NT2/D1 (cell line): ENCODE measurements around the gene RIOK3.
"Not testable (repeated sequence)": the region's sequence is repeated elsewhere in the genome, so short reads cannot be mapped to it uniquely, and the experiment has no call there.

Experiments
- DNase-seq: peaks from one replicate; pipeline ENCODE4 v3.0.0-alpha.2; 2011; ENCODE audit warnings: low read depth, low spot score
- H3K27me3 ChIP-seq: 2 replicates; pipeline ENCODE4 v1.6.0; 2011; ENCODE audit warnings: mild to moderate bottlenecking; ENCODE audit not compliant: insufficient read length, insufficient read depth
- H3K36me3 ChIP-seq: 2 replicates; pipeline ENCODE4 v1.6.1; 2011; ENCODE audit warnings: mild to moderate bottlenecking, low read length, mixed read lengths; ENCODE audit not compliant: insufficient read depth, insufficient read length
- H3K4me1 ChIP-seq: 2 replicates; pipeline ENCODE4 v1.5.1; 2011; ENCODE audit not compliant: insufficient read depth, insufficient read length
- H3K4me3 ChIP-seq: 2 replicates; pipeline ENCODE4 v1.5.1; 2011; ENCODE audit warnings: low read depth; ENCODE audit not compliant: insufficient read length
- H3K9ac ChIP-seq: 2 replicates; pipeline ENCODE4 v1.6.0; 2011; ENCODE audit warnings: low read depth; ENCODE audit not compliant: insufficient read length
- H3K9me3 ChIP-seq: 2 replicates; pipeline ENCODE4 v1.5.1; 2011; ENCODE audit warnings: mild to moderate bottlenecking, low read length; ENCODE audit not compliant: insufficient read depth
- SUZ12 ChIP-seq: IDR thresholded peaks from 2 replicates; pipeline ENCODE4 v1.6.1; 2011; ENCODE audit not compliant: insufficient read length, insufficient read depth; ENCODE audit errors: extremely low read depth
- YY1 ChIP-seq: IDR thresholded peaks from 2 replicates; pipeline ENCODE4 v1.6.1; 2011; ENCODE audit not compliant: insufficient read length, insufficient read depth
- ZNF274 ChIP-seq: IDR thresholded peaks from 2 replicates; pipeline ENCODE4 v1.6.1; 2011; ENCODE audit warnings: mild to moderate bottlenecking, low read depth, low read length

Gene RIOK3

GRCh38 chr18:23487738-23488570 lies 34.9 kb downstream of the RIOK3 start:
- Histone ChIP-seq H3K9ac (no peak overlapping the region), H3K27me3 (no peaks in the 10 kb centered on the region), H3K4me1 (peaks cover 2% of the 10 kb centered on the region), H3K36me3 (peaks cover 3% of the 10 kb centered on the region), H3K9me3 (no peaks in the 10 kb centered on the region), H3K4me3 (no peak overlapping the region)
- DNase-seq, result no peak
- TF ChIP-seq YY1, result no peak
- no peak for TF ChIP-seq SUZ12
- TF ChIP-seq ZNF274, result no peak

- not testable (repeated sequence) for H3K4me3 ChIP-seq, H3K9ac ChIP-seq, H3K9me3 ChIP-seq, DNase-seq, H3K27me3 ChIP-seq, H3K4me1 ChIP-seq, H3K36me3 ChIP-seq
Measured at GRCh38 chr18:23489586-23489985, 36.5 kb downstream of the RIOK3 start.

GRCh38 chr18:23493654-23494053 lies 40.6 kb downstream of the RIOK3 start:
- H3K4me1 ChIP-seq, result no peaks in the 10 kb centered on the region
- no peak for DNase-seq
- H3K27me3 ChIP-seq, result no peaks in the 10 kb centered on the region
- no peak for TF ChIP-seq YY1
- TF ChIP-seq SUZ12, result no peak
- TF ChIP-seq ZNF274, result no peak
- H3K9me3 ChIP-seq, result no peaks in the 10 kb centered on the region
- H3K4me3 ChIP-seq, result no peak overlapping the region
- no peaks in the 10 kb centered on the region for H3K36me3 ChIP-seq
- H3K9ac ChIP-seq, result no peak overlapping the region

- H3K4me3 ChIP-seq, result no peak overlapping the region
- H3K27me3 ChIP-seq, result no peaks in the 10 kb centered on the region
- no peak for DNase-seq
- H3K36me3 ChIP-seq, result no peaks in the 10 kb centered on the region
- TF ChIP-seq ZNF274 (no peak), YY1 (no peak), SUZ12 (no peak)
- H3K4me1 ChIP-seq, result no peaks in the 10 kb centered on the region
- H3K9ac ChIP-seq, result no peak overlapping the region
- H3K9me3 ChIP-seq, result no peaks in the 10 kb centered on the region
Measured at GRCh38 chr18:23494992-23495391, 41.9 kb downstream of the RIOK3 start.

GRCh38 chr18:23495723-23496440 lies 42.8 kb downstream of the RIOK3 start:
- H3K9me3 ChIP-seq, result no peaks in the 10 kb centered on the region
- peaks cover under 1% of the 10 kb centered on the region for H3K27me3 ChIP-seq
- H3K9ac ChIP-seq, result no peak overlapping the region
- DNase-seq, result no peak
- no peaks in the 10 kb centered on the region for H3K4me1 ChIP-seq
- no peaks in the 10 kb centered on the region for H3K36me3 ChIP-seq
- H3K4me3 ChIP-seq, result no peak overlapping the region
- TF ChIP-seq SUZ12 (no peak), ZNF274 (no peak), YY1 (no peak)

GRCh38 chr18:23498117-23498516 lies 45.0 kb downstream of the RIOK3 start:
- TF ChIP-seq SUZ12 (no peak), YY1 (no peak), ZNF274 (no peak)
- no peak overlapping the region for H3K9ac ChIP-seq
- DNase-seq, result no peak

DNA sequence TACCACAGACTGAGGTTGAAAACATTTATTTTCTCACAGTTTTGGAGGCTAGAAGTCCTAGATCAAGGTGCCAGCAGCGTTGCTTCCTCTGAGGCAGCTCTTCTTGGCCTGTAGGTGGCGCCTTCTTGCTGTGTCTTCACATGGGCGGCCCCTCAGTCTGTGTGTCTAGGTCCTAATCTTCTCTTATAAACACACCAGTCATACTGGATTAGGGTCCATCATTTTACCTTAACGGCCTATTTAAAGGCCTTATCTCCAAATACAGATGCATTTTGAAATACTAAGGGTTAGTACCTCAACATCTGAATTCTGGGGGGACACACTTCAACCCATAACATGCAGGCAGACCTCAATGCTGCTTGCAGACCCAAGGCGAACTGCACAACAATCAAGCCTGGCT lies 45.8 kb downstream of the RIOK3 start:
- no peaks in the 10 kb centered on the region for H3K9me3 ChIP-seq
- H3K4me1 ChIP-seq, result peaks cover 2% of the 10 kb centered on the region
- H3K27me3 ChIP-seq, result peaks cover 19% of the 10 kb centered on the region
- H3K9ac ChIP-seq, result no peak overlapping the region
- TF ChIP-seq SUZ12, result no peak
- no peaks in the 10 kb centered on the region for H3K36me3 ChIP-seq
- no peak overlapping the region for H3K4me3 ChIP-seq
- peak; percentile 48 for DNase-seq

More at GRCh38 chr18:23498117-23498516, 45.0 kb downstream of the RIOK3 start:
- peaks cover 14% of the 10 kb centered on the region for H3K27me3 ChIP-seq
- no peaks in the 10 kb centered on the region for H3K36me3 ChIP-seq
- H3K4me1 ChIP-seq, result peaks cover 2% of the 10 kb centered on the region
- no peaks in the 10 kb centered on the region for H3K9me3 ChIP-seq
- H3K4me3 ChIP-seq, result no peak overlapping the region
